Left cardiac atrium (tissue), 4 donors: ENCODE data around the gene NADK. TPM values are rescaled to one million over a fixed set of nuclear protein-coding genes. Genes with fewer than 3 reads are reported as not detected.
"Not testable (repeated sequence)": the region's sequence is repeated elsewhere in the genome, so short reads cannot be mapped to it uniquely, and the experiment has no call there.

Source experiments
- ATAC-seq, 2 donors: fragments of 200-7000 bp; cut with Tn5 transposase; one replicate each; pipeline ENCODE4 v1.9.1; 2020; ENCODE audit warnings: mild to moderate bottlenecking in 2 of 2, moderate library complexity in 2 of 2
- DNase-seq: peaks from one replicate; pipeline ENCODE4 v3.0.0-alpha.2; 2020
- intact Hi-C, 2 donors: fragments of 100-400 bp; cut with DNase I; formaldehyde crosslinking; loops; one replicate each; pipeline versions ENCODE4 v1.14.1 to v1.15.1; 2022 to 2023
- total RNA-seq, 2 donors: library from RNA; stranded (reverse); fragmentation: NEBNext Ultra II Directional; extraction: Animal tissue kit (Norgen Biotek cat#: 25700); gene quantifications; one replicate each; pipeline ENCODE4 v1.2.1, GENCODE V29; 2021
- donor health status: DM: no; HTN: yes; CAD: no.
- donor health status: DM: no; HTN: yes; CAD: no; lungs with severe emphysema.
- donor health status: DM: yes; HTN: yes; CAD: no.
- donor health status: Dilated cardiomyopathy.

Gene NADK
- total RNA-seq, 2 donors from 2014 or later: 39.4 to 53.9 TPM

GRCh38 chr1:1729116-1729816, 49.0 kb downstream of the NADK start:
- intact Hi-C loops, DNase-seq, ATAC-seq: not testable (repeated sequence)

DNA sequence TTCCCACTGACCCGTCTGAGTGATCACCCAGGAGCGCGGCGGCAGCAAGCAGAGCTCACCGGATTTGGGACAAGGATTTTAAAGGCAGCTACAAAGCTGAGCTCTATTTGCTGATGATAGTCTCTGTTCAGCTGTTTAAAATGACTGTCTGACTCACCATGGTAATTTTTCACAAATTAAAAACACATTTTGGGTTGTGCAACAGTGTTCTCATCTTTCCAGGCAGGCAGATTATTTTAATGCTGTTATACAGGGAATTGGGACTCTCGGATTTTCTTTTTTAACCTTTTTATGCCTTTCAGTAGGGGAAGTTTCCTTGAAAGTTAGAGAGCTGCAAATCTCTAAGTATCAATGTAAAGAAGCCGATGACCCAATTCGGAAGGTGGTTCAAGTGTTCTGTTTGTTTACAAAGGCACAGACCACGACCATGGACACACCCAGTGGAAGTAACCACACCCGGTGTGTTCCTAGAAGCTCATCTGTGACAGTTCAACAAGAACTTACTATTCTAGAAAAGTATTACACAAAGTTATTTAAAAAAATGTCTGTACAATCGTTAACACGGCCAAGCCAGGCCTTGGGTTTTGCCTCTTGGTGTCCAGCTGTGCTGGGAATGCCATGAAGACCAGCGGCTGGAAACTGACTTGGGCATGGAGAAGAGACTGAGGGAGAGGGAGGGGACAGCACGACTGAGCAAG, 49.8 kb downstream of the NADK start:
- DNase-seq, intact Hi-C loops: not testable (repeated sequence)

GRCh38 chr1:1727131-1727651, 51.1 kb downstream of the NADK start:
- ATAC-seq, DNase-seq, intact Hi-C loops: not testable (repeated sequence)

More for the DNA sequence above, 49.8 kb downstream of the NADK start:
- not testable (repeated sequence) for ATAC-seq

- intact Hi-C loops, DNase-seq, ATAC-seq: not testable (repeated sequence)
Measured at GRCh38 chr1:1726088-1726487, 52.2 kb downstream of the NADK start.

DNA sequence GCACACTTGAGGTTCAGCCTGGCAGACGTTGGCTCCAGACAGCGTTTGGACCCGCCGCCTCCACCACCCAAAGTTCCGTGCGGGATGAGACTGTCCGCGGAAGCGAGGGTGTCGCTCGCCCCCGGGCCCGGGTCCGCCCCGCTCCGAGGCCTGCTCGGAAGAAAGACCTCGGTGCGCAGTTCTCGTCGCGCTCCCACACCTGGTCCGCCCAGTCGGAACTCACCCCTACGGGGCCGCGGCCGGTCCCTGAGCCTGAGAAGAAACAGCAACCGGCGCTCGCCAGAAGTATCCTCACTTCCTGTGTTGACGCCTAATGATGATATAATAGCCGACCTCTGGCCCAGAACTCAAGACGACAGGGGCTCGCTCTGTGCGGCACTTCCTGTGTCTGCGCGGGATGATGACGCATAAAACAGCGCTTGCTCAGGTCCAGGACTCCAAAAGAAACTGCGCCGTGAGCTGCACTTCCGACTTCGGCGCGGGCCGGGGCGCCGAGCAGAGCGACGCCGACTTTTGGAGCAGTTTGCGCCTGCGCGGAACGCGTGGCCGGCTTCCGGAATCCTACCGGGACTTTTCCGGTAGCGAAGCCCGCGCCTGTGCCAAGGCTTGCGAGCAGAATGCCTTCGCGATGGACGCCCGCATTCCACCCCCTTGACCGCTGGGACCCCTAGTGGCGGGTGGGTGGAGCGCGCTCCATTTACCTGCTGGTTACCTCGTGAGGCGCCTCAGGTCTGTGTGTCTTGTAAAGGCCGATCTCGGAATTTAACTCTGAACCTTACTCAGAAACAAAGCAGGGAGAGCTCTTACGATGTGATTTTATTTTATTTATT, 54.0 kb downstream of the NADK start, which contains the start of gene CDK11A:
TSS of gene CDK11A (minus strand) at position 323 of the 830 bp plus-strand sequence. CDS start 1,539 bp downstream, outside the sequence.
- intact Hi-C loops: not testable (repeated sequence)
- DNase-seq (peak; percentile 100), ATAC-seq (peak; percentile 98)

DNA sequence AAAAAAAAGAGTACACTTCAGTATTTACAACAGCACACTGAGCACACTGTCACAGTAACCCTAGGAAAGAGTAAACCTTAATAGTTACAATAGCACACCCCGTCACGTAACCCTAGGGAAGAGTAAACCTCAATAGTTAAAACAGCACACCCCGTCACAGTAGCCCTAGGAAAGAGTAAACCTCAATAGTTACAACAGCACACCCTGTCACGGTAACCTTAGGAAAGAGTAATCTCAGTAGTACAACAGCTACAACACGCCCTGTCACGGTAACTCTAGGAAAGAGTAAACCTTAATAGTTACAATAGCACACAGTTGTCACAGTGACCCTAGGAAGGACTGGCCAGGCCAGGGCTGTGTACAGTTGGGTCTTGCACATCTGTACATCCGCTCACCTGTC, 57.1 kb downstream of the NADK start:
- ATAC-seq (no peak), DNase-seq (no peak)
- intact Hi-C loops: no loop called here

DNA sequence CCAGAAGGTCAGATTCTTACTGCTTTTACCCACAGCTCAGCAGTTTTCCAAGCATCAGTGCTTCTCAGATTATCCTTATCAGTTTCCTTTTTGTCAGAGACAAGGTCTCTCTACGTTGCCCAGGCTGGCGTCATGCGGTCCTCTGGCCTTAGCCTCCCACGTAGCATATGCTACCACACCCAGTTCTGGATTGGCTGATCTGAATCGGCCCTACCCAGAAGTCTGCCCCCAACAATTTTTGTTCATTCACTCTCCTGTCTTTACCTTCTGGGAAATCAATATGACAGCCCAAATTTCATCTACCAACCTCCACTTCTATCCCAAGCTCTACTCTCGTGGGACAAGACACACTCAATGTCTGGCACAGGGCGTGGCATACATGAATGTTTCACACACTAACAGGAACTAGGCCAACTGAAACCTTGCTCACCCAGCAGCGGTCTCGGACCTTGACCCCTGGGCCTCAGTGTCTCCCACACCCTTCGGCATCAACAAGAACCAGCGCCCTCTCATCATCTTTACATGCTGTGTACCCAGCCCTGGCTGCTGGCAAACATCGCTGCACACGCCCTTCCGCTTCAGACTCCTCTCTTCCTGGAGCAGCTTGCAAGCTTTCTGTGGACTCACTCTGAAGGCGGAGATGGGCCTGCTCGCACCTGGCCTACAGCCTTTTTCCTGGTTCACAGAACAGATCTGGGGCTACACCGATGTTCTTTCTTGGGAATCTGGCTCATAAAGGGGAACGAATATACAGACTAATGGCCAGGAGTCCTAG, 63.0 kb downstream of the NADK start:
- ATAC-seq, DNase-seq, intact Hi-C loops: not testable (repeated sequence)

- DNase-seq, intact Hi-C loops, ATAC-seq: not testable (repeated sequence)
Measured at GRCh38 chr1:1707897-1708296, 70.4 kb downstream of the NADK start.

DNA sequence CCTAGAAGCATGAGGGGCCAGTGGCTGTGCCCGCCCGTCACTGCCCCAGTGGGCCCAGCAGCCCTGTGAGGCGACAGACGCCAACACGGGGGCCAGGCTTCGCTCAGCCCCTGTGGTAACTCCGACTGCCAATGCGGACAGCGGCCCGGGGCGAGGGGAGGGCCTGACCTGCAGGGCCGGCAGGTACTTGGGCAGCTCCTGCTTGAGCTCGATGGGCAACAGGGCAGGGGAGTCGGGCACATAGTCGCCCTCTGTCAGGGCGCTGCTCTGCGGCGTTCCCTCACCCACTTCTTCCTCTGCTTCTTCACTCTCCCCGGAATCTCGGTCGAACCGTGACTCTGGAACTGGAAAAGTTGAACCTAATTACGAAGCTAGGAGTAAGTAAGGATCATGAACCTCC, 71.0 kb downstream of the NADK start:
- DNase-seq, intact Hi-C loops, ATAC-seq: not testable (repeated sequence)

- intact Hi-C loops, ATAC-seq, DNase-seq: not testable (repeated sequence)
Measured at GRCh38 chr1:1705623-1706022, 72.6 kb downstream of the NADK start.

- intact Hi-C loops, DNase-seq: not testable (repeated sequence)
Measured at GRCh38 chr1:1704284-1704957, 73.8 kb downstream of the NADK start.

GRCh38 chr1:1703796-1704195, 74.5 kb downstream of the NADK start:
- DNase-seq: no peak
- intact Hi-C loops: no loop called here
- no peak for ATAC-seq

More at GRCh38 chr1:1704284-1704957, 73.8 kb downstream of the NADK start:
- ATAC-seq: not testable (repeated sequence)

GRCh38 chr1:1702506-1702905, 75.8 kb downstream of the NADK start:
- ATAC-seq, intact Hi-C loops, DNase-seq: not testable (repeated sequence)

Other genes starting within 250 kb of the NADK start
- 1 to 10 TPM; 4.6 to 5.4 TPM for gene TMEM240, start 237.8 kb downstream of the NADK start, total RNA-seq
- 100 to 1,000 TPM; 107 to 118 TPM for gene SSU72, start 203.6 kb downstream of the NADK start, total RNA-seq
- gene FNDC10, start 178.3 kb downstream of the NADK start, total RNA-seq: 1 to 10 TPM; 1.3 to 2.5 TPM
- gene MIB2, start 163.0 kb downstream of the NADK start, total RNA-seq: 10 to 100 TPM; 56.4 to 58.1 TPM
- 10 to 100 TPM in 1 of 2 donors, 1 to 10 TPM in 1; 9.5 to 11.0 TPM for gene MMP23B, start 146.3 kb downstream of the NADK start, total RNA-seq
- 10 to 100 TPM; 17.0 to 18.8 TPM for gene CDK11B, start 119.5 kb downstream of the NADK start, total RNA-seq
- gene SLC35E2B, start 85.7 kb downstream of the NADK start, total RNA-seq: 10 to 100 TPM; 15.3 to 24.6 TPM
- 10 to 100 TPM; 19.1 to 21.1 TPM for gene CDK11A, start 54.1 kb downstream of the NADK start, total RNA-seq
- gene GNB1, start 112.6 kb upstream of the NADK start, total RNA-seq: 100 to 1,000 TPM; 188 to 206 TPM
- under 1 TPM in 1 of 2 donors, not detected in 1; 0.21 TPM for gene CALML6, start 136.8 kb upstream of the NADK start, total RNA-seq
- gene TMEM52, start 140.8 kb upstream of the NADK start, total RNA-seq: under 1 TPM; 0.68 to 0.82 TPM
- not detected for gene CFAP74, start 225.3 kb upstream of the NADK start, total RNA-seq
- gene GABRD, start 240.9 kb upstream of the NADK start, total RNA-seq: under 1 TPM in 1 of 2 donors, not detected in 1; 0.29 TPM